AG09319 (cell line): Measurements from ENCODE around the gene COL6A5.

Experiments
- DNase-seq: peaks from one replicate; pipeline ENCODE4 v3.0.0-alpha.2; 2010; ENCODE audit warnings: low read depth; ENCODE audit errors: extremely low read depth
- CTCF ChIP-seq: IDR thresholded peaks from 2 replicates; pipeline ENCODE4 v1.5.1; 2011; ENCODE audit warnings: low read depth, mild to moderate bottlenecking, inconsistent platforms, low read length, moderate library complexity

Gene COL6A5

DNA sequence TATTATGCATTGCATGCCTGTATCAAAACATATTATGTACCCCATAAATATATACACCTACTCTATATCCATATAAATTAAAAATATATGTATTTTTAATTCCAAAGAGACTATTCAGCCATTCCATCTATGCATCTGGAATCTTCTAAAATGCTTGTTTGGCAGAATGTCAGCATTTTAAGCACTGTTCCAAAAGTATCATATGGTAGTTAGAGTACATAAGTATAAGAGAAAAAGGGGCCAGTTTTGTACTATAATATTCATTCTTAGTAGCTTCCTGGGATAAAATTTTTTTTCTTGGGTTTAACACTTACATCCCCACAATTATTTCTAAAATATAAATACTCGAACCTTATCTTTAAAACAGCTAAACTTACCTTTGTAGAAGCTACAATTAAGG lies 111.1 kb downstream of the COL6A5 start:
- DNase-seq: no peak
- TF ChIP-seq CTCF: no peak

GRCh38 chr3:130457671-130458070 lies 112.2 kb downstream of the COL6A5 start:
- TF ChIP-seq CTCF: no peak
- no peak for DNase-seq

DNA sequence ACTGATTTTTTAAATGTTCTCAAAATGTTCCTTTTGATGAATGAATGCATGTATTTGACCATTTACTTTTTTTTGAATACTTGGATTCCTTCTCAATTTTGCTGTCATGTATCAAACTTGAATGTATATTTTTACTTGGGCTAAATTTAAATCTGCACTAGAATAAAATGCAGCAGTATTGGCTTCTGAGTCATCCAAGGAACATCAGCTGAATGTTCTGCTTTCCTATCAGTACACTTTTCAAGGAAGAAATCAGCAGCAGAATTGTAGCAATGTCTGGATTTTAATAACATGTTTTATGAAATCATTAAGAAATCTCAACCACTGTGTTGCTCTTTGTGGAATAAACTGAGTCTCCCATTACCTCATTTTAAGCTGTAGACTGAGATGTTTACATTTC lies 114.5 kb downstream of the COL6A5 start:
- no peak for TF ChIP-seq CTCF
- DNase-seq: no peak

GRCh38 chr3:130462089-130462488 lies 116.6 kb downstream of the COL6A5 start:
- no peak for DNase-seq
- TF ChIP-seq CTCF: no peak

GRCh38 chr3:130463221-130463620 lies 117.7 kb downstream of the COL6A5 start:
- no peak for TF ChIP-seq CTCF
- no peak for DNase-seq

DNA sequence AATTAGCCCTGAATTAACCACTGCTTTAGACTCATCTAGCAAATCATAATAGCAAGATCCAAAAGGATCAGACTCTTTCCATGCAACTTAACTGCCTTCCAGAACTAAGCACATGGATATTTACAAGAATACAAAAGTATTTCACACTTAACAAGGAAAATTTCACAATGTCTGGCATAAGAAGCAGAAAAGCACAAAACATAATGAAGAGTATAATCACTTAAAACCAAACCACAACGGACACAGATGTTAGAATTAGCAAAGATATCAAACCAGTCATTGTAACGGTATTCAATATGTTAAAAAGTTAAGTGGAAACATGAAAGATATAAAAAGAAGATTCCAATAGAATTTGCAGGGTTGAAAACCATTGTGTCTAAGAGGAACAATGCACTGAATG lies 120.0 kb downstream of the COL6A5 start:
- DNase-seq: no peak
- no peak for TF ChIP-seq CTCF

GRCh38 chr3:130468311-130468710 lies 122.8 kb downstream of the COL6A5 start:
- TF ChIP-seq CTCF: no peak
- no peak for DNase-seq
